Measurements from ENCODE around the gene SLC25A44.

GRCh38 chr1:156228501-156228900, 34.6 kb downstream of the SLC25A44 start:
- TF ChIP-seq EZH2 (IDR thresholded peaks at IDR 0.05; ENCODE audit: insufficient read depth, poor library complexity, severe bottlenecking) (no peak), EZH2phosphoT487 (IDR thresholded peaks at IDR 0.05; ENCODE audit: insufficient read depth, low read depth) (no peak)
